Stomach (tissue), 9 donors: ENCODE data around the gene RIC1. TPM values are rescaled to one million over a fixed set of nuclear protein-coding genes. Genes with fewer than 3 reads are reported as not detected.

Experiments
- DNase-seq, 2 donors: peaks; one replicate each; pipeline versions ENCODE4 v3.0.0 to v3.0.0-alpha.2; 2013 to 2019
- H3K27ac ChIP-seq, 5 donors: fragments of 200-600 bp in 4 of 5; sonication (generic) in 4 of 5; one replicate each; pipeline ENCODE4 v1.5.1; 2013 to 2019; ENCODE audit warnings: mild to moderate bottlenecking in 1 of 5, moderate library complexity in 1 of 5
- H3K27me3 ChIP-seq, 3 donors: fragments of 200-600 bp; sonication (generic); one replicate each; pipeline ENCODE4 v1.5.1; 2017 to 2019; ENCODE audit warnings: mixed run types in 1 of 3
- H3K36me3 ChIP-seq, 4 donors: fragments of 200-600 bp; sonication (generic); 1 replicate in 3 of 4; 2 replicates in 1 of 4; pipeline ENCODE4 v1.5.1; 2016 to 2019
- H3K4me1 ChIP-seq, 4 donors: fragments of 200-600 bp; sonication (generic); one replicate each; pipeline ENCODE4 v1.5.1; 2016 to 2019
- H3K4me3 ChIP-seq, 4 donors: fragments of 200-600 bp; sonication (generic) in 3 of 4; one replicate each; pipeline ENCODE4 v1.5.1; 2016 to 2019; ENCODE audit warnings: mild to moderate bottlenecking in 1 of 4
- H3K9me3 ChIP-seq, 4 donors: fragments of 200-600 bp; sonication (generic); one replicate each; pipeline ENCODE4 v1.5.1; 2016 to 2019
- CTCF ChIP-seq, 7 experiments: fragments of 450-650 bp in 4 of 7; fragments of 200-600 bp in 3 of 7; sonication (generic) in 3 of 7; IDR thresholded peaks; one replicate each; pipeline ENCODE4 v1.5.1; 2016 to 2019; ENCODE audit warnings: antibody characterized with exemption in 7 of 7, control low read depth in 2 of 7, mild to moderate bottlenecking in 1 of 7
- EP300 ChIP-seq: sonication (generic); formaldehyde crosslinking; IDR thresholded peaks from one replicate; pipeline ENCODE4 v1.6.1; 2017; ENCODE audit warnings: antibody characterized with exemption
- POLR2A ChIP-seq, 4 donors: fragments of 450-650 bp; IDR thresholded peaks; one replicate each; pipeline ENCODE4 v1.6.1; 2016; ENCODE audit warnings: antibody characterized with exemption in 4 of 4, control low read depth in 2 of 4, mild to moderate bottlenecking in 1 of 4, moderate library complexity in 1 of 4
- POLR2AphosphoS5 ChIP-seq, 3 donors: sonication (generic); formaldehyde crosslinking; IDR thresholded peaks; one replicate each; pipeline ENCODE4 v1.6.1; 2016; ENCODE audit warnings: antibody characterized with exemption in 3 of 3
- WGBS, 5 donors: extraction: QIAGEN DNeasy Blood & Tissue Kit in 3 of 5; methylation state at CpG; one replicate each; pipeline versions ENCODE4 v1.1.5 to v1.1.7; 2013 to 2018; 5-methylcytosine and 5-hydroxymethylcytosine counted together
- intact Hi-C: fragments of 100-400 bp; cut with DNase I; formaldehyde crosslinking; loops from one replicate; pipeline ENCODE4 v1.15.1; 2023; ENCODE audit warnings: low total_unique reads
- polyA plus RNA-seq, 3 donors: library from polyadenylated mRNA; stranded (reverse); fragments of 200-250 nt; gene quantifications; one replicate each; pipeline ENCODE4 v1.2.3, GENCODE V29; 2013
- total RNA-seq, 5 donors: library from RNA; depleted of rRNA; stranded (reverse); fragments of >200 nt; gene quantifications; one replicate each; pipeline versions ENCODE4 v1.1.0 to v1.2.3, GENCODE V29; 2014 to 2016
- donor health status: healthy with polysubstance abuse.
- donor health status: Bipolar disorder and iron deficiency.
- donor health status: healthy.

Gene RIC1
- total and polyA plus RNA-seq, 8 donors: 3.2 to 67.9 (median 10.8) TPM

DNA sequence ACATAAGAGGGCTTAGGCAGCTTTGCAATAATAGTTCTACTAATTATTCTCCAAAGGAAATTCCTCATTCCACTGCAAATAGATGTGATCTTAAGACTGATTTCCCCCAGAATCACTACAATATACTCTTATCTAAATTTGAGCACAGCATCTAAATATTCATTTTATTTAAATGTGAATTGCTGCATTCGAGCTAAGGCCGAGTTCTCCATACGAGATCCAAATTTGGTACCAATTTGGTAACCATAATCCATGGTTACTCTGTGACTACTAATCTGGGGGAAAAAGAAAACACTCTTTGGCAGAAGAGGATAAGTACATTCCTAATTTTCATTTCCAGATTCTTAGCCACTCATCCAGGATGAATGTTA, 19.7 kb upstream of the RIC1 start:
- H3K4me1 ChIP-seq: peaks cover 3 to 15% (median 8%) of the 10 kb centered on the region in 4 donors
- no peaks in the 10 kb centered on the region for H3K27me3 ChIP-seq
- TF ChIP-seq POLR2A (IDR thresholded peaks at IDR 0.05) (no peak), CTCF (IDR thresholded peaks at IDR 0.05) (no peak), POLR2AphosphoS5 (IDR thresholded peaks at IDR 0.05) (no peak), EP300 (no peak)
- DNase-seq: no peak
- no peaks in the 10 kb centered on the region for H3K9me3 ChIP-seq
- H3K36me3 ChIP-seq: no peaks in the 10 kb centered on the region
- H3K27ac ChIP-seq: peak overlapping the region in 3 of 5 donors; percentile 49 to 71 (median 52)
- peak overlapping the region in 3 of 4 donors; percentile 31 to 38 (median 37) for H3K4me3 ChIP-seq
- intact Hi-C loops: no loop called here
- WGBS, 5 donors: 54 to 82% (median 63%) methylated on average over 3 of the region's 3 CpGs

DNA sequence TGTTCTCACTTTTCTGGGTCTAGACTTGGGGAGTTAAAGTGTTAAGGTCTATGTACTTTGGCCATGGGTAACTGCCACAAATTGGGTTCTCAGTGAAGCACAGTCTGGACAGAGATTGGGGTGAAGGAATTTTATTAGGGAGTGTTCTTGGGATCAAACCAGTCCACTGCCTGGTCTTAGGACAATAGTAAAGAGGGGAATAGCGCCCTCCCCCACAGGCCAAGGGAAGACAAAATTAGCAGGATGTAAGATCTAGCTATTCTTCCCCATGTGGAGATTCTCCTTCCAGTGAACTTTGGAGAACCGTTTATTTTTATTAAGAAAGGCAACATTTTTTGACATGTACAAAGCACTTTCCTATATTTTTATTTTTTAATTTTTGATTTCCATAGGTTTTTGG, 18.4 kb upstream of the RIC1 start:
- no peak overlapping the region for H3K4me3 ChIP-seq
- H3K9me3 ChIP-seq: no peaks in the 10 kb centered on the region
- no peak overlapping the region for H3K27ac ChIP-seq
- intact Hi-C loops: no loop called here
- 46 to 75% (median 68%) methylated on average over 2 of the region's 2 CpGs for WGBS, 5 donors
- H3K36me3 ChIP-seq: no peaks in the 10 kb centered on the region
- H3K27me3 ChIP-seq: no peaks in the 10 kb centered on the region
- TF ChIP-seq EP300: no peak
- no peak for TF ChIP-seq POLR2AphosphoS5 (IDR thresholded peaks at IDR 0.05)
- no peak for TF ChIP-seq CTCF (IDR thresholded peaks at IDR 0.05)
- TF ChIP-seq POLR2A (IDR thresholded peaks at IDR 0.05): no peak
- peaks cover 3 to 15% (median 8%) of the 10 kb centered on the region in 4 donors for H3K4me1 ChIP-seq
- no peak for DNase-seq

- Histone ChIP-seq H3K36me3 (no peaks in the 10 kb centered on the region), H3K4me1 (peaks cover 3 to 15% (median 8%) of the 10 kb centered on the region in 4 donors), H3K27me3 (no peaks in the 10 kb centered on the region), H3K4me3 (no peak overlapping the region), H3K9me3 (no peaks in the 10 kb centered on the region), H3K27ac (no peak overlapping the region)
- 76 to 86% (median 81%) methylated on average over 6 of the region's 6 CpGs for WGBS, 5 donors
- no peak for TF ChIP-seq POLR2A (IDR thresholded peaks at IDR 0.05)
- no peak for TF ChIP-seq EP300
- TF ChIP-seq POLR2AphosphoS5 (IDR thresholded peaks at IDR 0.05): no peak
- no peak for TF ChIP-seq CTCF (IDR thresholded peaks at IDR 0.05)
- intact Hi-C loops: no loop called here
- no peak for DNase-seq
Observed at GRCh38 chr9:5611321-5612184, 17.4 kb upstream of the RIC1 start.

- no peak overlapping the region for H3K4me3 ChIP-seq
- no peaks in the 10 kb centered on the region for H3K9me3 ChIP-seq
- DNase-seq: no peak
- no peaks in the 10 kb centered on the region for H3K27me3 ChIP-seq
- intact Hi-C loops: no loop called here
- H3K27ac ChIP-seq: no peak overlapping the region
- peaks cover 3 to 15% (median 8%) of the 10 kb centered on the region in 4 donors for H3K4me1 ChIP-seq
- TF ChIP-seq CTCF (IDR thresholded peaks at IDR 0.05) (no peak), EP300 (no peak), POLR2A (IDR thresholded peaks at IDR 0.05) (no peak), POLR2AphosphoS5 (IDR thresholded peaks at IDR 0.05) (no peak)
- H3K36me3 ChIP-seq: no peaks in the 10 kb centered on the region
Observed at GRCh38 chr9:5612185-5612530, 16.7 kb upstream of the RIC1 start.
